GM18498 (cell line): ENCODE measurements around the gene CWF19L1.

Experiments used
- ATAC-seq: cut with Tn5 transposase; IDR thresholded peaks from one replicate; pipeline ENCODE4 v1.9.1; 2021; ENCODE audit warnings: mild to moderate bottlenecking, moderate library complexity; ENCODE audit not compliant: unreplicated experiment

CWF19L1 gene

DNA sequence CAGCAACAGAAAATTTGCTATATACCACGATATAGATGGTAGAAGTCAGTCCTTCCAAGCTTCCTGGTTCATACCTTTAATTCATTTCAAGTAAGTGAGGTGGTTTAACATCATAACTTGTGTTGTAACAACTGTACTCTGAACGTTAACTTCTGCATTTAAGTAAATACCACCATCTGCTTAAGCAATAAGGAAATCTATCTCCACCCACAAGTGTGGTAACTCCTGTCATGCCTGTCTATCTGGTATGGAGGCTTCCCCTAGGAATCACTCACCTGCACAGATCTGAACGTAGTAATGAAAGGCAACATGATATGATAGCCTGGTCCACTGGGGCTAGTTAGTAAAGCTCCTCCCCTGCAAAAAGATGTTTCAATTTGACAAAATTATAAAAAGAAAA, 84.0 kb downstream of the CWF19L1 start:
- ATAC-seq = no peak

- no peak for ATAC-seq
These were observed 84.5 kb downstream of the CWF19L1 start for GRCh38 chr10:100182908-100183307.
